GM18873 (cell line): ENCODE results near the gene HLA-DRB1.
"Not testable (repeated sequence)": the region's sequence is repeated elsewhere in the genome, so short reads cannot be mapped to it uniquely, and the experiment has no call there.

Source experiments
- ATAC-seq: cut with Tn5 transposase; IDR thresholded peaks from one replicate; pipeline ENCODE4 v1.9.1; 2021; ENCODE audit warnings: mild to moderate bottlenecking, moderate library complexity, moderate number of reproducible peaks; ENCODE audit not compliant: unreplicated experiment, low FRiP score

HLA-DRB1 gene

DNA sequence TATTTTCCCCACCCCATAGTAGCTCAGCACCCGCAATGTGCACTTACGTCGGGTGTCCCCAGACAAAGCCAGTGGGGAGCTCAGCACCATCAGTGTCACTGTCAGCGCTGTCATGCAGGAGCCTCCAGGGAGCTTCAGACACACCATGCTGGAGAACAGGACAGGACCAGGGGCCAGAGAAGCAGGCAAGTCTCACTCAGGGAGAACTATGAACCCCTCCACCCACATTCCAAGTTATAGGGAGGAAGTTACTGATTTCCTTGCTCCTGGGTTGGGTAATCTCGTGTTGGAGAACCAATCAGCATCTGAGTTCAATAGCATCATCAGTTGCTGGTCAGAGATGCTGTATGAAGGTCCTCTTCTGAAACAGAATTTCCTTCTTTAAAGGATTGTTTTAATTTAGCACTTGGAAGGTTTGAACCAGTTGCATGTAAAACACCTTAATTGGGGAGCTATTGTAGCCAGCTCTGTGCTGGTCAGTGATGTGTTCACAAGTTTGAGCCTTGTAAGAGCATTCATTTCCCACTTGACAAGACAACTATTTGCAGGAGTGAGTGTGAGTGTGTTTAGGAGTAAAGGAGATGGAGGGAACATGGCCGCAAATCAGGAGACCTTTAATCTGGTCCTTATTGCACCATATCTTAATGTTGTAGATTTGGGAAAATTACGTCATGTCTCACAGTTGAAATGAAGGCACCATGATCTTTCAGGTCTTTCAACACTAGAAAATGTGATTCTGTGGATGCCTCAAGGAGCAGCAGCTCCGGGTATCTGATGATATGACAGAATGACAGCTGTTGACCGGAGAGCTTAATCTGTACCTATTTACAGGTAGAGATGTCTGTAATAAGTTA is at the start of gene HLA-DRB1:
Gene HLA-DRB1 (minus strand): TSS at position 253 of the 854 bp plus-strand sequence. CDS start 106 bp downstream, at position 147.
- ATAC-seq = peak; percentile 83

DNA sequence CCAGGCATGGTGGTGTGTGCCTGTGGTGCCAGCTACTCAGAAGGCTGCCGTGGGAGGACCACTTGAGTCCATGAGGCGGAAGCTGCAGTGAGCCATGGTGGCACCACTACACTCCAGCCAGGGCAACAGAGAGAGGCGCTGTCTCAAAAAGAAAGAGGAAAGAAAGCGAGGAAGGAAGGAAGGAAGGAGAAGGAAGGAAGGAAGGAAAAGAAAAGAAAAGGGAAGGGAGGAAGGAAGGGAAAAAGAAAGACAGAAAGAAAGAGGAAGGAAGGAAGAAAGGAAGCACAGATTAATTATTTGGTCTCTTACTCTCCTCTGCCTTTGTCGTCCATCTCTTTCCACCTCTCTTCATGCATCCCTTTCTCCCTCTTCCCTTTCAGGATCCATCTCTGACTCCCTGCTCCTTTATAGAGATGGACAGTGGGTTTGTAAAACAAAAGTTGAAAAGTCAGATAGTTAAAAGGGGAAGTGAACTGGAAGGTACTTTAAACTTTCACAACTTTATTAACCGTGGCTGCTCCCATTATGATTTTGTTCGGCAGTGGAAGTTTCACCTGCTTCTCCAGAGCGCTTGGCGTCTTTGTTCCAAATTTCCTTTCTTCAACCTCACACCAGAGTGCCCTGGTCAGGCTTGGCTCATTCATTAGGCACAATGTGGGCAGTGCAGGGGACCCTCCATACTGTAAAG is 49.0 kb upstream of the HLA-DRB1 start:
- no peak for ATAC-seq

DNA sequence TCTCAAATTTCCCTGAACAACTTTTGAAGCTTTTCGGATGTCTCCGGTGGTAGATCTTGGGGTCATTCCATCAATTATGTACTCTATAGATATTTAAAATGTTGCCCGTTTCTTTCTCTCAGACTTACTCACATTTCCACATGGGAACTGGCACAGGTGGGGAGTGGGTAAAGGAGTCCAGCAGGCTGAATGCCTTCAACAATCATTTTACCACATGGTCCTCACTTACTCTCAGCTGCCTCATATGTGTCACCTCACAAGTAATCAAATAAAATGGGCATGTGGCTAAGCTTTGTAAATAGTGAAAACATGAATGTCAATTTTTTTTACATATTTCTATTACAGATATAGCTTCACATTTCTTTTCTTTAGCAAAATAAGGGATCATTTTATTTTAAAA is 48.2 kb upstream of the HLA-DRB1 start:
- no peak for ATAC-seq

DNA sequence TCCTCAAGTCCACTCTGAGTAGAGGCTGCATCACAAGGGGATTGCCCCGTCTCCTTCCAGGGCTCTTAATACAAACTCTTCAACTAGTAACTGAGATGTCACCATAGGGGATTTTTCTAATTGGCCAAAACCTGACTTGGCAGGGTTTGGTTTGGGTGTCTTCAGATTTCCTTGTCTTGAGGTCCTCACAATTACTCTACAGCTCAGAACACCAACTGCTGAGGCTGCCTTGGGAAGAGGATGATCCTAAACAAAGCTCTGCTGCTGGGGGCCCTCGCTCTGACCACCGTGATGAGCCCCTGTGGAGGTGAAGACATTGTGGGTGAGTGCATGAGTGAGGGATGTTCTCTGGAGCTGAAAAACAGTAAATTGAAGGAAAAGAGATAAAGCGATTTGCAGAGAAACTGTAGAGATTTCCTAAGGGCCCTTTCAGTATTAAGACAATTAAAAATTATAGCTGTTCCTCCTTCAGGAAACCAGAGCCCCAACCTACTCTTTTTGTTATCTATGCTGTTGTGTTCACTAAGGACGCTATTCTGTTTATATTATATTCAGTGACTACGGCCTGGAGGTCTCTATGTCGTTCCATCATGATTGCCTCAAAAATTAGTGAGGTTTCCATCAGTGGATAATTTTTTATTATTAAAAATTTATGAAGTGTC is 47.7 kb upstream of the HLA-DRB1 start, which contains the start of gene HLA-DQA1:
Gene HLA-DQA1 (plus strand): TSS at position 188 of the 662 bp plus-strand sequence. CDS start 53 bp downstream, at position 241.
- ATAC-seq = peak; percentile 75

DNA sequence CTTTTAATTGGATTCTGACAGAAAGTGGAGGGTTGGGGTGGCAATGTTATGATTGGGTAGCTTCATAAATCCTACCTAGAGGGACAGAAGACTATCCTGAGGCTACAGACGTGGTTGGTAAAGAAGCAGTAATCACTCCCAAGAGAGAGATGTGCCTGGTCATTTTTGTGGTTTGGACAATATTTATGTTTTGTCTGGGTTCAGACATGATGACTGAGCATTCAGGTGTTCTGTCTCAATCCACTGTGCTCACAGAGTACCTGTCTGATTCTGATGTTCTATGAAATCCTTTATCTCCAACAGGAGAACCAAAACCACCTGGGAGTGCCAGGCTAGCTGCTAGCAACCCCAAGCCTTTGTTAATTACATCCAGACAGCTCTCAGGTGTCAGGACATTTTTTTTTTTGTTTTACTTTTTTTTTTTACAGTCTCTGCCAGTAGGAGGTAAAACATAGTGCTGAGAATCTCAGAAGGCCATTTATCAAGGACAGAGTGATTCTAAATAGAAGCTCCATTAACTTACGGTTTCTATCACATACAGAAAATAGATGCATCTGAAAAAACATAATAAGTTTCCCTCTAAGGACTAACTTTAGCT is 46.0 kb upstream of the HLA-DRB1 start:
- ATAC-seq = no peak

DNA sequence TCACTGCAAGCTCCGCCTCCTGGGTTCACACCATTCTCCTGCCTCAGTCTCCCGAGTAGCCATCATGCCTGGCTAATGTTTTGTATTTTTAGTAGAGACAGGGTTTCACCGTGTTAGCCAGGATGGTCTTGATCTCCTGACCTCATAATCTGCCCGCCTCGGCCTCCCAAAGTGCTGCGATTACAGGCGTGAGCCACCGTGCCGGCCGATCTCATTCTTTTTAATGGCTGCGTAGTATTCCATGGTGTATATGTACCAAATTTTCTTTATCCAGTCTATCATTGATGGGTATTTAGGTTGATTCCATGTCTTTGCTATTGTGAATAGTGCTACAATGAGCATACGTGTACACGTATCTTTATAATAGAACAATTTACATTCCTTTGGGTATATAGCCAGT is 40.1 kb upstream of the HLA-DRB1 start:
- not testable (repeated sequence) for ATAC-seq

DNA sequence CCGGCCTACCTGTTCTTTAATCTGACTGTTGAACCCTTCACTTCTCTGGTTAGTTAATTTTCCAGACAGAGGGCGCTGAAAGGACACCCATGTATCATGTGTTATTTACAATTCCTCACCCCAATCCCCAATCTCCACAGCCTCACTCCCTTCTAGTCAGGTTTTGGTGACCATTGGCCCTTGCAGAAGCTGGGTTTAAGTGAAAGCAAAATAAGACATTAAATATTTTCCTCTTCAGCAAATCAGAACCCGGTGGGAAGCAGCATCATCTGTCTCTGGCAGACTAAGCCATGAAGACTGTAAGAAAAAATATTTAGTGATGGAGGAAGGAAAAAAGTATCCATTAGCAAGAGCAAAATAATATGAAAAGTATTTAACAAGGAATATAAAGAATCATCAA is 38.2 kb upstream of the HLA-DRB1 start:
- ATAC-seq = no peak

DNA sequence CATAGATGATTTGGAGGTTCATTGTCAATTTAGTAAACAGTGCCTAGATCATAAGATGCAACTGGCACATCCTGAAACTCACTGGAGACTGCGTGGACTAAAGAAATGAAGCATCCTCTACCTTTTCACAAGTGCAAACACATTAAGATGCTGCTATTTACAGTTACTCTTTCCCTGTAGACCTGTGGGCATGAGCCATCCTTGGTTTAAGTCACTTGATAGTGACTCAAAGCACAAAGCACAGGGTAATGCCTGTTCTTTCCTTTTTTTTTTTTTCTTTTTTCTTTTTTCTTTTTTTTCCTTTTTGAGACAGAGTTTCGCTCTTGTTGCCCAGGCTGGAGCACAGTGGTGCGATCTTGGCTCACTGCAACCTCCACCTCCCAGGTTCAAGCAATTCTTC is 37.6 kb upstream of the HLA-DRB1 start:
- no peak for ATAC-seq

DNA sequence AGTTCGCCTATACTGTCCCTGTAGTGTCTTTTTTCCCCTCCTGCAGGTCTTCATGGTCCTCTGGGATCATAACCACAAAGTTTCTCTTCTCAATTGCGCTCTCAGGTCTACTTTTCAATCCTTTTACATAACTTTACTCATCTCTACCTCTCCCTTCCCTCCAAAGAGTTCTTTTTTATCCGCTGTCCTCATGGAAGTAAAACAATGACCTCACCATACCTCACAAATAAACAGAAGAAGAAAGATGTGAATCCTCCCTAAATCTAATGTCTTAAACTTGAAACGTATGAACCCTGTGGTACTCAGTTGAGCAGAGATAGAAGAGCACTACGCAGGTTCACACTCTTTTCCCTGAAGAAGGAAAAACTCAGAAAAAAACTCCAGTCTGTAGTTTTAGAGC is 35.5 kb upstream of the HLA-DRB1 start:
- no peak for ATAC-seq

DNA sequence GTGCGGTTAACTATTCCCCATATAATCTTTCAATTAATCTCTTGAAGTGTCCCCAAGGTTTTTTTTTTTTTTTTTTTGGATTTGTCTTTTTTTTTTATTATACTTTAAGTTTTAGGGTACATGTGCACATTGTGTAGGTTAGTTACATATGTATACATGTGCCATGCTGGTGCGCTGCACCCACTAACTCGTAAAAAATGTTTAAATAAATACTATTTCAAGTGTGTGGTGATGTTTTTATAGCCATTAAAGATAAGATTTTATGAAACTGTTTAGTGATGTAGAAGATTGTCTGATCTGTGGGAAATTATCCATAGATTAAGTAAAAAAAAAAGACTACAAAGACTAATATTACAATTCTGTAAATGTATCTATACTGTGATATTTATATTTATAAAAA is 34.9 kb upstream of the HLA-DRB1 start:
- no peak for ATAC-seq

DNA sequence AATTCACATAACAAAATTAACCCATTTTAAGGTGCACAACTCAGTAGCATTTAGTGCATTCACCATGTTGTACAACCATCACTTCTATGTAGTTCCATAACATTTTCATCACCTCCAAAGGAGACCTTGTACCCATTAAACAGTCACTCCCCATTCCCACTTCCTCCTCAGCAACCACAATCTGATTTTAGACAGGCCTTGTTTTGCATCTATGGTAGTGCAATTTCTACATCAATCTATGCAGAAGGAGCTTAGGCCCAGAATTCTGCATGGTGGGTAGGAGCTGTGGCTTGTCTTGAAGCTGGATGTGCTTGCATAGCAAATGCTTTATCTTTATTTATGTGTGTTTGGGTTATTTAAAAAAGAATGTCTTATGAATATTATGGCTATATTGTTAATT is 34.0 kb upstream of the HLA-DRB1 start:
- ATAC-seq = no peak

DNA sequence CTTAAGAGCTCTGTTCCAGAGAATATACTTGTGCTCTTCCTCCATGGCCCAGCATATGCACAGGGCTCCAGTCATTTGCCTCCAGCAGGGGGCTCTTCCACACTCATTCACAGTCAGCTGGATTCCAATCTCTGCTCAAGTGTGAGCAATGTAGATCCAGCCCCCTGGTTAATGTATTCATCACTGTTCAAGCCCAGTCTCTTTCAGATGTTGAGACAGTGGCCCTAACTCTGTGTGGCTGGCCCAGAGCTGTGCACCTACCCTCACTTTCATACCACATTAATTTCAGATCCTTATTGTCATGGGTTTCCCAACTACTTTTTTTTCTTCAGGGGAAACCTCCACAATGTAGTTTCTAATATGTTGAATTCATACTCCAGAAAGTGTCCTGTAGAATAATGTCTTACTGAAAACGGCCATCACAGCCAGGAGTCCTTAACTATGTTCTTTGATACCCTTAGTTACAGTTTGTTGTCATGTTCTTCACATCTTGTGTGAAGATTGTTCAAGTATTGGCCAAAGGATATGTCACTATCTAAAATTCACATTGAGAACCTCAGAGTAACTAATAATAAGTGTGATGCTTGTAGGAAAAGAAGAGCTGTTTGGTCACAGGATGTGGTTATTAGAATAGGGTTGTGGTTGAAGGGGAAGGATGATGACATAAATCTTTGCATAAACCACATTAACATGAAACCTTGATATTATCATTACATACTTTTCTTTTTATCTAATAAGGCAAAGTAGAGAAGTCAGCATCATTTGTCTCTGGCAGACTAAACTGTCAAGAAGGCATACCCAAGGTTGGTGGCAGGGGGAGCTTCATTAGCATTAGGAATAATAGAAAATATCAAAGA is 33.1 kb upstream of the HLA-DRB1 start:
- ATAC-seq = peak; percentile 64

DNA sequence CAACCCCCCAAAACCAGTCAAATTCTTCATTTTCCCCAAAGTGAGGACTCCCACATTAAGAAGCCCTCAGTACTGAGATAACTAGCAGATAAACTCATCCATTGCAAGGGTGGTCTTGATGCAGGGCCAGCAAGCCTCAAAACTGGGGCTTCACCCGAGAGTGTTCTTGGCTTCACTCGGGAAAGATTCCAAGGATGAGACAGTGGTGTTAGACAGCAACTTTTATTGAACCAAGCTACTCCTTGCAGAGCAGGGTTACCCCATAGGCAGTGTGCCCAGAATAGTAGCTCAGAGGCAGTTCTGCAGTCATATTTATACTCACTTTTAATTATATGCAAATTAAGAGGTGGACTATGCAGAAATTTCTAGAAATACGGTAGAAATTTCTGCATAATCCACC is 31.7 kb upstream of the HLA-DRB1 start:
- no peak for ATAC-seq

DNA sequence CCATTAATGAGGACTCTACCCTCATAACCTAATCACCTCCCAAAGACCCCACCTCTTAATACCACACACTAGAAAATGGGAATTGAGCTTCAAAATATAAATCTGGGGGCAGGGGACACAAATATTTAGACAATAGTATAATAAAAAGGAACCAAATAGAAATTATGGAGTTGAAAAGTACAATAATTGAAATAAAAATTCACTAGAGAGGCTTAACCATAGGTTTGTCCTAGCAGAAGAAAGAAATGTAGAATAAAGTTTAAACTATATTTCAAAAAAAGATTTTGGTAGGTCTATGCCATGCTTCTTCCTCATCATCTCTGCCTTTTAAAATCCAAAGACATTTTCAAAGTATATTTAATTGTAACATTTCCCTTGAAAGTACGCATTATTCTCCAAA is 28.1 kb upstream of the HLA-DRB1 start:
- no peak for ATAC-seq

DNA sequence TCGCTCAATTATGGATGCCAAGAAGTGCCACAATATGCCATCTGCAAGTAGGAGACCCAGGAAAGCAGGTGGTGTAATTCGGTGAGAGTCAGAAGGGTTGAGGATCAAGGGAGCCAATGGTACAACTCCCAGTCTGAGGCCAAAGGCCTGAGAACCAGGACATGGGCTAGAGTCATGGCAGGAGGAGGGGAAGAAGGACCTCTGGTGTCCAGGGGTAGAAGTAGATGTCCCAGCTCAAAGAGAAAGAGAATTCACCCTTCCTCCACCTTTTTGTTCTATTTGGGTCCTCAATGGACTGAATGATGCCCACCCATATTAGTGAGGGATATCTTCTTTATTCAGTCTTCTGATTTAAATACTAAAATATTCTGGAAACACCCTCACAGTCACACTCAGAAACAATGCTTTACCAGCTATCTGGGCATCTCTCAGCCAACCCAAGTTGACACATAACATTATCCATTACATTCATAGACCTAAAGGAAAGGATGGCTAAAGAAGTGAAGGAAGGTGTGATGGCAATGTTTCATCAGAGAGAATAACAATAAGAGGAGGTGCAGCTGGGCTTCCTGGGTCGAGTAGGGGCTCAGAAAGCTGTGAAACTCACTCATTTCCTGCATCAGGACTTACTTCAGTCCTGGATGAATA is 26.4 kb upstream of the HLA-DRB1 start:
- no peak for ATAC-seq

DNA sequence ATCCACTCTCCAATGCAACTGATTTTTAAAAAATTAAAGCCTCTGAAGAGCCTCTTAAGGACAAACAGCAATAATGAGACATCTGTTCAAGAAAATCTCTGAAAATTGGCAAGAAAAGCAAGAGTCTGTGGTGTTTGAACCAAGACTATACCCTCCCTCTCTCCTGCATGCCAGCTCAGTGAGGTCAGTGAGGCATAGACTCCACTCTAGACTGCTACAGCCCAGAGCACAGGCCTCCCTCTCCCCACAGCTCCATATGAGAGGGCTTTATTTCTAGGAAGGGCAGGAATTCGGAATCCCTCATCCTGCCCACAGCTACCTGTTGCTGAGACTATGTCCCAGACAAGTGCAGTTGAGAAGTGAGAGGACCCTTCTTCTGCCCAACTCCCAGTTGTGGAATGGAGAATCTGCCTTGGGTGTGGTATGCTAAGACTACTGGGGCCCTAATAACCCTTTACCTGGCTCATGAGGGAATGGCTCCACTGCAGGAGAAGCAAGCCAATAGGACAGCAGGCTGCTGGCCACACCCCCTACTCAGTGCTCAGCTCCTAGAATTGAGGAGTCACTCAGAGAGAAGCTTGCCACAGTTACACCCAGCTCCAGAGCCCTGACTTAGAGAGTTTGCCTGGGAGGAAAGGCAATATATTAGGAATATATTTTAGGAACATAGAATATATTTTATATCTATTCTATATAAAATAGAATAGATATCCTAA is 24.9 kb upstream of the HLA-DRB1 start:
- no peak for ATAC-seq

DNA sequence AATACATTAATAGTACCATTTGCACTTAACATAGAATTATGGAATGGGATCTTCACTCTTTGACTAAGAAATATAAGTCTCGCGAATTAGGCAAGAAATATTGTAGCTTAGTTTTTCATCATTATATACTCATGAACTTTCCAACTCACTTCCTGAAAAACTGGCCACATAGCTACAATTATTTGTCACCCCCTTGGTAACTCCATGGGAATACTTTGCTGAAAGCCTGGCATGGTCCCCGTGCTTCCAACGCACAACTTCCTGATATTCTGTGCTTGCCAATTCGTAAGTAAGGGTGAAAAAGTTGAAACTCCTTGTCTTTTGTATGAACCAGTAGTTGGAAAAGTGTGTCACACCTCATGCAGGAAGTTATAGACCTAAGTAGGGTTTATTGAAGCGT is 23.8 kb upstream of the HLA-DRB1 start:
- ATAC-seq = no peak

DNA sequence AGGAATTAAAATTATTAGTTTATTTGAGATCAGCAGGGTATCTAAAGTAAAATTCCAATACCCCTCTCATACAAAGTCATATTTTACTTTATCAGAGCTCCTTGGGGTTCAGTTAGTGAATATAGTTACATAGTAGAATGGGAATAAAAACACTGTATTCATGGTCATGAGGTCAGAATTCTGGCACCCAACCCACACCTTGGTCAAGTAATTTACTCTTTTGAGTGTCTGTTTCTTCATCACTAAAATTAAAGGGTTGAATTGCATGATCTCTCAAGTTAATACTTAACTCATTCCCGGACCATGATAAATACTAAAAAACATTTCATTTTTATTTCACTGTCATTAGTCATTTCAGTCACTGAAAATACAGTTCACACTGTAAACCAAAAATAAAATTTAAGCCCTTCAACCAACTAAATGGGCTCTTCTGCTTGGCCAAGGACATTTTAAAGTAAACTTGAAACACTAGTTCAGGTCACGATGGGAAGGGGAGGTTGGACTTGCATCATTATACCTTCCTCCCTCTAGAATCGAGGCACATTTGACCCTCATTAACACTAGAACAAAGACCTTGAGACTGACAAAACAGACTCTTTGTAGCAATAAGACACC is 21.1 kb upstream of the HLA-DRB1 start:
- no peak for ATAC-seq
